T-helper 2 cell treated with Interferon-gamma antibody and Interleukin-4, amounts not matched to agents 5 μg/mL and 100 μg/mL, for 36 hours (primary cell): ENCODE measurements around the gene GRK5.
"Not testable (repeated sequence)": the region's sequence is repeated elsewhere in the genome, so short reads cannot be mapped to it uniquely, and the experiment has no call there.

Experiments used
- DNase-seq: peaks from one replicate; pipeline ENCODE4 v3.0.0; 2021; ENCODE audit warnings: low spot score
- H3K27ac Mint-ChIP-seq: one replicate; pipeline ENCODE4 v1.8.0; 2021; ENCODE audit warnings: mild to moderate bottlenecking, mixed read lengths
- H3K27me3 Mint-ChIP-seq: one replicate; pipeline ENCODE4 v1.8.0; 2021; ENCODE audit warnings: low read depth, mixed read lengths
- H3K36me3 Mint-ChIP-seq: one replicate; pipeline ENCODE4 v1.8.0; 2021; ENCODE audit warnings: low read depth, mixed read lengths
- H3K4me1 Mint-ChIP-seq: one replicate; pipeline ENCODE4 v1.8.0; 2021; ENCODE audit warnings: low read depth, mixed read lengths
- H3K4me3 Mint-ChIP-seq: one replicate; pipeline ENCODE4 v1.8.0; 2022; ENCODE audit warnings: mild to moderate bottlenecking, moderate library complexity, mixed read lengths
- H3K9me3 Mint-ChIP-seq: one replicate; pipeline ENCODE4 v1.8.0; 2021; ENCODE audit warnings: mixed read lengths

Gene GRK5

DNA sequence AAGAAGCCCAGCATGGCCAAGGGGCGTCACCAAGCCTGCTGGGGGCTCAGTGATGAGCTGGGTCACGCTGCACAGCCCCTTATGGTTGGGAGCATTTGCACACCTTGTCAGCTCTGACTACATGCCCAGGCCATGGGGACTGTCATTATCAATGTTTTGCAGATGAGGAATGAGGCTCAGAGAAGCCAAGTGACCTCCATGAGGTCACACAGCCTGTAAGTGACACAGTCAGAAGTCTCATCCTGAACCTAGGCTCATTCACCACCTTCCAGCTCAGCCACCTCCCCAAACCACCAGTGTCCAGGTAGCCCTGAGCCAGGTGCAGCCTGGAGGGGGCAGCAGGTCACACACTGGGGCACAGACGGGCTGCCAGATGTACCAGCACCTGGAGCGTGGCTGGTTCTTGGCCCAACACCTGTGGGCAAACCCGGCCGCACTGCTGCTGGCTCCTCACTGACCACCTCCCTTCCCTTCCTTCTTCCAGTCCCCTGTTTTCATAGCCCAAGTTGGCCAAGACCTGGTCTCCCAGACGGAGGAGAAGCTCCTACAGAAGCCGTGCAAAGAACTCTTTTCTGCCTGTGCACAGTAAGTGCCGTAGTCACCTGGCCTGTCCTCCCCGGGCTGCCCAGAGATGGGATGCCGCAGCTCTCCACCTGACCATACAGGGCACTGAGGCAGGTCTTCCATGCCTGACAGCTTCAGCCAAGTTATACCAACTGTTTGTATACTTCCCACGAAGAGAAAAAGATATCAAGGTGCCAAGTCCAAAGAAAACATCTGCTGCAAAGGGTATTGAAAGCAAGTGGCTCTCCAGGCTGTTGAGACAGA, 215.5 kb downstream of the GRK5 start:
- no peaks in the 10 kb centered on the region for H3K9me3 Mint-ChIP-seq
- peaks cover 8% of the 10 kb centered on the region for H3K36me3 Mint-ChIP-seq
- no peaks in the 10 kb centered on the region for H3K4me1 Mint-ChIP-seq
- no peaks in the 10 kb centered on the region for H3K27me3 Mint-ChIP-seq
- no peak overlapping the region for H3K27ac Mint-ChIP-seq
- H3K4me3 Mint-ChIP-seq: no peak overlapping the region
- no peak for DNase-seq

DNA sequence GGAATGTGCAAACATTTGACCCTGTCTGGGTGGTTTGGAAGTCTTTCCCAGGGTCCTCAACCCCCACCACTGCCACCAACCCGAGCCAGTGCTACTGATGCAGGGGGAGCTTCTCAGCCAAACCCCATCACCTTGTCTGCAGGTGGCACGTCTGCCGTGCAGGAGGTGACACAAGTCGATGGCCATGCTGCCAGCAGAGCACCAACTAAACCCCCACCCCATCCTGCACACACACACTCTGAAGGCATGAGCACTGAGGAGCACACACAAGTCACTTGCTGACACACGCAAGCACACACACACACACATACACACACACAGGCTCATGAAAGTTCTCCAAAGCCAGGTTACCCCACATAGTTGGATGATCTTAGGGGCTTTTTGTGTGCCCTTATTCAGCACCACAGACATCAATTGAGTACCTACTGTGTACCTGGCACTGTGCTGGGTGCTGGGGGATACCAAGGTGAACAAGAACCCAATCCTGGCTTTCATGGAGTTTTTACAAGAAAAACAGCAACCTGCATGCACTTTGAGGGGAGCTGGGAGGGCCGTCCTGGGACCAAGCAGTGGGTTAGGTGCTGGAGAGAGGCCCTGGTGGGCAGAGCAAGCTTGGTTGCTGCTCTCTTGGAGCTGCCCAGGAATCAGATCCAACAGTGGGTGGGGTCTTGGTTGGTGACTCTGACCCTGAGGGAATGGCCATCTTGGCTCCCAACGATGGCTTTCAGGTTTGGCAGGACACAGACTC, 216.3 kb downstream of the GRK5 start:
- Mint-ChIP-seq H3K9me3 (no peaks in the 10 kb centered on the region), H3K27ac (no peak overlapping the region), H3K4me3 (no peak overlapping the region), H3K4me1 (peaks cover 4% of the 10 kb centered on the region), H3K27me3 (no peaks in the 10 kb centered on the region), H3K36me3 (peaks cover 14% of the 10 kb centered on the region)
- no peak for DNase-seq

DNA sequence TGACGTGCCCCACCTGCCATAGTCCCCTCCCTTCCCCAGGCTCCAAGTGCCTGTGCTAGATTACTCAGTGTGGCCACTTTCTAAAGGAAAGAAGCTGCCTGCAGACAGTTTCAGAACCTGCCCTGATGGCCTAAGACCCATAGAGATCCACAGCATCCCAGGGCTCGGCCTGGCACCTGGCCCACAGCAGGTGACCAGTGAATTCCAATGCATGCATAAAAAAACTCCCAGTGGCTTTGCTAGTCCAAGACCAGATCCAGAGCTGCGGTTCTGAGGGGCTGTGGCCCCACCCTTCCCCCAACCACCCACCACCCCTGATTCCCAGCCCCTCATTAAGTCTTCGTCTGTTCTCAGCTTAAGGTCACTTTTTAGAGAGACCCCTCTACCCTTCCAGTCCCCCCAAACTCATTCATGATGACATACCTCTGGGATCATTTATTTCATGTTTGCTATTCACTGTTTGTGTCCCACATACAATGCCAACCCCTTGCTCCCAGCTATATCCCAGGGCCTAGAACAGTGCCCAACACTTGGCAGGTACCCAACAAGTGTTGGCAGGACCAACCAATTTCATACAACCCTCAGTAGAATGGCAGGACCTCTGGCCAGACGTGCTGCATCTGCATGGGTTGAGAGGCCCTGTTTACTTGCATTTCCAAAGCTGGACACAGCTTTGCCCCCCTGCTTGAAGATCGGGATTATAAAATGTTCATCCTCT, 217.0 kb downstream of the GRK5 start:
- Mint-ChIP-seq H3K27me3 (no peaks in the 10 kb centered on the region), H3K4me1 (peaks cover 7% of the 10 kb centered on the region), H3K36me3 (peaks cover 21% of the 10 kb centered on the region), H3K9me3 (no peaks in the 10 kb centered on the region), H3K27ac (no peak overlapping the region), H3K4me3 (no peak overlapping the region)
- DNase-seq: no peak

DNA sequence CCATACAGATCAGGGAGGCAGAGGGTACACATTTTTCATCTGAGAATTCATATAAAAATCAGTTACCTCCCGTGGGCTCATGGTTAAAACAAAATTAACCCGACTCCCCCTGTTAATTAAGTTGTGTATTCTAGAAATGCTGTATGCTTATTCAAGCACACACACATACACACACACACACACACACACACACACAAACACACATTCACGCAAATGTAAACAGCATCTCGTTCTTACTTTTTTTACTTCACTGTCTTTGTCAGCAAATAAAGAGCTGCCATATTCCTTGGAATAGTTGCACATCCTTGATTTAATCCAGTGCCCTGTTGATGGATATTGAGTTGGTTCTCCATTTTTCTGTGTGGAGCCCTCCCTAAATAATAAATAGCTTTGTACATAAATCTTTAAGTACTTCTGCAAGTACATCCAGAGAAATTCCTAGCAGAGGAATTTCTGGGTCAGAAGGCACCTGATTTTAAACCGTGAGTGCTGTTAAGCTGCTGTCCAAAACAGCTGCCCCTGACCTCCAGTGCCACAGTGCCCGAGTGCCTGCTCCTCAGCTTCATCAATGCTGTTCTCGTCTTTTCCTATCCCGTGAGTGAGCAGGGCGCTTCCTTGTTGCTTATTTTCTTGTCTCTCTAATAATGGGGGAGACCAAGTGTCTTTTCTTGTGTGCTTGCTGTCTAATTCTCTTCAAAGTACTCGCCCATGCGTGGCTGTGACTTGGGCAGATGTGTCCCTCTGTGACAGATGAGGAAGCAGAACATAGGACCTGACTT, 217.9 kb downstream of the GRK5 start:
- peaks cover 24% of the 10 kb centered on the region for H3K36me3 Mint-ChIP-seq
- no peaks in the 10 kb centered on the region for H3K9me3 Mint-ChIP-seq
- H3K27ac Mint-ChIP-seq: no peak overlapping the region
- no peak overlapping the region for H3K4me3 Mint-ChIP-seq
- peaks cover 7% of the 10 kb centered on the region for H3K4me1 Mint-ChIP-seq
- H3K27me3 Mint-ChIP-seq: no peaks in the 10 kb centered on the region
- no peak for DNase-seq

DNA sequence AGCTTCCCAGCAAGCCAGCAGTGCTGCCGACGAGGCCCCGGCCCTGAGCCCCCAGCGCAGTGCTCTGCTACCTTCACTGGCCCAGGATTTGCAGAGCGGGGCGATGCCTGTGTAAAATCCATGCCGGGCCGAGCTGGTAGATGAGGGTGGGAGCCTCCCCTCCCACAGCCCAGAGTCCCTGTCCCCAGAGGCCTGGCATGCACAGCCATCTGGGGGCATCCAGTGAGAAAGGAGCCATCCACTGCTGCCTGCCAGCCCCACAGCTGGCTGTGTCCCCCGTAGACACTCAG, 218.5 kb downstream of the GRK5 start:
- no peak for DNase-seq
- H3K4me1 Mint-ChIP-seq: peaks cover 7% of the 10 kb centered on the region
- H3K9me3 Mint-ChIP-seq: no peaks in the 10 kb centered on the region
- H3K27ac Mint-ChIP-seq: no peak overlapping the region
- H3K36me3 Mint-ChIP-seq: peaks cover 29% of the 10 kb centered on the region
- H3K4me3 Mint-ChIP-seq: no peak overlapping the region
- H3K27me3 Mint-ChIP-seq: no peaks in the 10 kb centered on the region

DNA sequence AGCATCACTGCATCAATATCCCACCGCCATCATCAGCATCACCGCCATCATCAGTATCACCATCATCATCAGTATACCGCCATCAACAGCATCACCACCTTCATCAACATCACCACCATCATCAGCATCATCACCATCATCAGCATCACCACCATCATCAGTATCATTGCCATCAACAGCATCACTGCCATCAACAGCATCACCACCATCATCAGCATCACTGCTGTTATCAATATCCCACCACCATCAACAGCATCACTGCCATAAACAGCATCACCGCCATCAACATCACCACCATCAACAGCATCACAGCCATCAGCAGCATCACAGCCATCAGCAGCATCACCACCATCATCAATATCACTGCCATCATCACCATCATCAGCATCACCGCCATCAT, 219.3 kb downstream of the GRK5 start:
- Mint-ChIP-seq H3K27ac (no peak overlapping the region), H3K36me3 (peaks cover 33% of the 10 kb centered on the region), H3K4me3 (no peak overlapping the region), H3K27me3 (no peaks in the 10 kb centered on the region), H3K4me1 (peaks cover 7% of the 10 kb centered on the region), H3K9me3 (no peaks in the 10 kb centered on the region)
- DNase-seq: no peak

DNA sequence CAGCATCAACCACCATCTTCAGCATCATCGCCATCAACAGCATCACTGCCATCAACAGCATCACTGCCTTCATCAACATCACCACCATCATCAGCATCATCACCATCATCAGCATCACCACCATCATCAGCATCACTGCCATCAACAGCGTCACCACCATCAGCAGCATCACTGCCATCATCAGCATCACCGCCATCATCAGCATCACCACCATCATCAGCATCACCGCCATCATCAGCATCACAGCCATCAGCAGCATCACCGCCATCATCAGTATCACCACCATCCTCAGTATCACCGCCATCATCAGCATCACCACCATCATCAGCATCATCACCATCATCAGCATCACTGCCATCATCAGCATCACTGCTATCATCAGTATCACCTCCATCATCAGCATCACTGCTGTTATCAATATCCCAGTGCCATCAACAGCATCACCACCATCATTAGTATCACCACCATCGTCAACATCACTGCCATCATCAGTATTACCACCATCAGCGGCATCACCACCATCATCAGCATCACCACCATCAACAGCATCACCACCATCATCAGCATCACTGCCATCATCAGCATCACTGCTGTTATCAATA, 220.0 kb downstream of the GRK5 start:
- Mint-ChIP-seq H3K27ac (no peak overlapping the region), H3K4me1 (peaks cover 7% of the 10 kb centered on the region), H3K36me3 (peaks cover 38% of the 10 kb centered on the region), H3K4me3 (no peak overlapping the region), H3K27me3 (no peaks in the 10 kb centered on the region), H3K9me3 (peaks cover under 1% of the 10 kb centered on the region)
- DNase-seq: no peak

DNA sequence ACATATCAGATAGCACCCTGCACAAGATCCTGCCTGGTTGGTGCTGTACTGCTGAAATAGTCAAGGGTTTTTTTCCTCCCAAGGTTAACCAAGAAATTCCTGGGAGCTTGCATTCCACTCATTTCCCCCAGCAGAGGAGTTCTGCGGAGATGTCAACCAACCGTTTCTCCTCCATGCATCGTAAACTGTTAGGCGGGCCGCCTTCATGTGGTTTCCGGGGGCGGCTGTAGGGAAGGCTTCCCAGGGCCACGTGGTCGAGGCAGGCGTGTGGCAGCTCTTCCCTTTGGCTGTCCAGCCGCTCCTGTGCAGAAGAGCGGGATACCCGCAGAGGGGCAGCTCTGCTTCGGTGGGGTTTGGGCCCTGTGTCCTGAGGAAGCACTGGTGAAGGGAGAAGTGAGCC, 221.4 kb downstream of the GRK5 start:
- no peaks in the 10 kb centered on the region for H3K27me3 Mint-ChIP-seq
- peaks cover 7% of the 10 kb centered on the region for H3K9me3 Mint-ChIP-seq
- H3K36me3 Mint-ChIP-seq: peaks cover 51% of the 10 kb centered on the region
- no peak for DNase-seq
- H3K4me3 Mint-ChIP-seq: no peak overlapping the region
- H3K27ac Mint-ChIP-seq: no peak overlapping the region
- H3K4me1 Mint-ChIP-seq: peaks cover 7% of the 10 kb centered on the region

DNA sequence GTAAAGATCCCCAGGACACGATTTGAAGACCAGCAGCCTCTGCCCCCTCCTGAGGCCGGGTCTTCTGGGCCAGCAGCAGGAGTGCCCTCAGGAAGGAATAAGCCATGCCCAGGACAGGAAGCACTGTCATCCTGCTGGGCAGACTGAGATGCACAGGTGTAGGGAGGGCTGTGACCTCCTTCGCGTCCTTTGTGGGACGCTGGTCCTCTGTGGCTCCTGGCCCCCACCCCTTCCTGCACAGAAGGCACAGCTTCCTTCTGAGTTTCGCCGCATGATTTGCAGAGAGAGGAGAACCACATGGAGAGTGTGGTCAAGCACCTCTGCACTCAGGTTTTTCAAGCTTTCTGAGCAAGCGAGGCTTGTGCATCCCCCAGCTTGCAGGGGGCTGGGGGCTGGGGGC, 222.4 kb downstream of the GRK5 start:
- no peak for DNase-seq
- H3K9me3 Mint-ChIP-seq: peaks cover 16% of the 10 kb centered on the region
- no peaks in the 10 kb centered on the region for H3K27me3 Mint-ChIP-seq
- H3K4me3 Mint-ChIP-seq: no peak overlapping the region
- peaks cover 59% of the 10 kb centered on the region for H3K36me3 Mint-ChIP-seq
- H3K4me1 Mint-ChIP-seq: peaks cover 7% of the 10 kb centered on the region
- H3K27ac Mint-ChIP-seq: no peak overlapping the region

DNA sequence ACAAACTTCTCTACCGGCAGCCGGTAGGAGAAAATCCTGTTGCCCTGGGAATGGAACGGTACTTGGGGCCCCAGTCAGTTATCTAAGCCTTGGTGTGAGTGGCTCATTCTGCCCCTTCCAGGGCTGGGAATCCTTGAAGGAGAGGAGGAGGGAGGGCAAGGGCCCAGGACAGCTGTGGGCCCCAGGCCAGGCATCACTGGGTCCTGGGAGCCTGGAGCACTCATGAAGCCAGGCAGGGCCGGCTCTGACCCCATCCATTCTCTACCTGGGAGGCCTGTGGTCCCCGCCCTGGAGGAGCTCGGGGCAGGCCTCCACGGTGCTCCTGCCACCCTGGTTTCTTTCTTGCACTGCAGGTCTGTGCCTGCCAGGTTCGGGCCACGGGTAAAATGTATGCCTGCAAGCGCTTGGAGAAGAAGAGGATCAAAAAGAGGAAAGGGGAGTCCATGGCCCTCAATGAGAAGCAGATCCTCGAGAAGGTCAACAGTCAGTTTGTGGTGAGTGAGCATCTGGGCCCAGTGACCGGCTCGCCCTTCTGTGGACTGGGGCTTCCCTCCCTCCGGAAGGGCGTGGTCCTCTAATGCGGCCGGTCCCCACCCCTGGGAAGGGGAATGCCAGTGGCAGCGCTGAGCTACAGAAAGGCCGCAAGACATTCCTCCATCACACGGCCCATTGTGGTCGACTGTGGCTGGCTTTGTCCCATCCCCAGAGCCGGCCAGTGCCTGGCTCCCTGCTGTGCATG, 223.8 kb downstream of the GRK5 start:
- Mint-ChIP-seq H3K27me3 (no peaks in the 10 kb centered on the region), H3K36me3 (peaks cover 64% of the 10 kb centered on the region), H3K4me3 (no peak overlapping the region), H3K27ac (no peak overlapping the region), H3K4me1 (peaks cover 7% of the 10 kb centered on the region), H3K9me3 (peaks cover 16% of the 10 kb centered on the region)
- no peak for DNase-seq

DNA sequence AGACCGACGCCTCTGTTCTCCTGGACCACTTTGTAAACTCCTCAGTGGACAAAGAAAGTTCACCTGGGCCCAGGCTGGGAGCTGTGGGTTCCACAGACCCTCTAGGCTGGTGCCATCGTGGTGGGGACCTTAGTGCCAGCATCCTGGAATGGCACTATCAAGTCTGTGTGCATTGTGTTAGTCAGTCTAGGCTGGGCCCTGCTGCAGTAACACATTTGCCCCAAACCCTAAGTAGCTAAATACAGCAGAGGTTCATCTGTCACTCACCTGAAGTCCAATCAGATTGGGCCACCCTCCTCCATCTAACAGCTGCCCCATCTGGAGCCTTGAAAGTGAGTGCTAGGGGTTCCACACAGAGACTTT, 224.4 kb downstream of the GRK5 start:
- H3K36me3 Mint-ChIP-seq: peaks cover 64% of the 10 kb centered on the region
- DNase-seq: no peak
- H3K9me3 Mint-ChIP-seq: peaks cover 16% of the 10 kb centered on the region
- H3K4me3 Mint-ChIP-seq: no peak overlapping the region
- H3K4me1 Mint-ChIP-seq: peaks cover 7% of the 10 kb centered on the region
- no peaks in the 10 kb centered on the region for H3K27me3 Mint-ChIP-seq
- H3K27ac Mint-ChIP-seq: no peak overlapping the region

DNA sequence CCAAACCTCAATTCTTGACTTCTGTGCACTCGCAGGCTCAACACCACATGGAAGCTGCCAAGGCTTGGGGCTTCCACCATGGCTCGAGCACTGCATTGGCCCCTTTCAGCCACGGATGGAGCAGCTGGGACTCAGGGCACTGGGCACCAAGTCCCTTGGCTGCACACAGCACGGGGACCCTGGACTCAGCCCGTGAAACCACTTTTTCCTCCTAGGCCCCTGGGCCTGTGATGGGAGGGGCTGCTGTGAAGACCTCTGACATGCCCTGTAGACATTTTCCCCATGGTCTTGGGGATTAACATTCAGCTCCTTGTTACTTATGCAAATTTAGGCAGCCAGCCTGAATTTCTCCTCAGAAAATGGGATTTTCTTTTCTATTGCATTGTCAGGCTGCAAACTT, 227.6 kb downstream of the GRK5 start:
- not testable (repeated sequence) for DNase-seq, H3K27ac Mint-ChIP-seq, H3K4me1 Mint-ChIP-seq, H3K27me3 Mint-ChIP-seq, H3K4me3 Mint-ChIP-seq
- H3K36me3 Mint-ChIP-seq: peaks cover 62% of the 10 kb centered on the region
- H3K9me3 Mint-ChIP-seq: peaks cover 16% of the 10 kb centered on the region

DNA sequence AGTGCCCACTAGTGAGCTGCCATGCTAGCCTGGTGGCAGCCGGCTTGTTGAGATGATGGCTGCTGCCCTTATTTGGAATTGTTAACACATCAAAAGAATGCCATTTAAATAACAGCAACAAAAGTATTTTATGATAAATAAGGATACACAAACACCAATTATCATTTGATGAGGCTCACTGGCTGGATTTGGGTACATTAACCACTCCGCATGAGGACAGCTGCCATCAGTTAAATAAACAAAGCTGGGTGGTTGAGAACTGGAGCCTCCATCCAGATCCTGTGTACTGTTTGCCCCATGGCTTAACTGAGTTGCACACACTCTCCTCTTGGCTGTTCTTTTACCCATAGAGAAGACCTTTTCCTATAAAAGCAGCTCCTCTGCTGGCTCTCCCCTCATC, 231.3 kb downstream of the GRK5 start:
- peaks cover 40% of the 10 kb centered on the region for H3K36me3 Mint-ChIP-seq
- no peak for DNase-seq
- no peak overlapping the region for H3K27ac Mint-ChIP-seq
- no peak overlapping the region for H3K4me3 Mint-ChIP-seq
- no peaks in the 10 kb centered on the region for H3K27me3 Mint-ChIP-seq
- peaks cover 1% of the 10 kb centered on the region for H3K4me1 Mint-ChIP-seq
- peaks cover 10% of the 10 kb centered on the region for H3K9me3 Mint-ChIP-seq
